Panc1 (cell line): ENCODE results near the gene ITSN2. TPM values are rescaled to one million over a fixed set of nuclear protein-coding genes. Genes with fewer than 3 reads are reported as not detected.

Experiments used
- ATAC-seq: fragments of 200-7000 bp; cut with Tn5 transposase; 2 replicates; pipeline ENCODE4 v1.9.1; 2020; ENCODE audit warnings: mild to moderate bottlenecking, moderate library complexity
- BruUV-seq: library from RNA; stranded (reverse); fragments of 400-500 nt; replicated peaks from 2 replicates; lab custom pipeline; 2021; lab: Mats Ljungman, UMichigan
- CTCF ChIA-PET: fragments of 300-600 bp; sonication (Branson Sonifier 250); formaldehyde crosslinking; loops from one replicate; lab custom pipeline; 2022; ENCODE audit warnings: antibody characterized with exemption; lab: Charles Lee
- POLR2A ChIA-PET: fragments of 300-600 bp; sonication (Branson Sonifier 250); formaldehyde crosslinking; loops from one replicate; lab custom pipeline; 2022; ENCODE audit warnings: antibody characterized with exemption; lab: Charles Lee
- DNase-seq: peaks from one replicate; pipeline ENCODE4 v3.0.0-alpha.2; 2010; ENCODE audit warnings: low read depth, low spot score
- H3K27ac ChIP-seq: 2 replicates; pipeline ENCODE4 v1.5.1; 2011; ENCODE audit warnings: mild to moderate bottlenecking, low read length, inconsistent platforms
- H3K27me3 ChIP-seq: fragments of 200-500 bp; sonication (Bioruptor generic); 2 replicates; pipeline ENCODE4 v1.6.0; 2014; ENCODE audit warnings: low read length, inconsistent platforms; ENCODE audit not compliant: control insufficient read depth, insufficient read depth
- H3K36me3 ChIP-seq: fragments of 200-500 bp; sonication (Bioruptor generic); 2 replicates; pipeline ENCODE4 v1.5.1; 2014; ENCODE audit warnings: inconsistent platforms, mild to moderate bottlenecking, low read length, moderate library complexity; ENCODE audit not compliant: control insufficient read depth, insufficient read depth
- H3K4me1 ChIP-seq: 2 replicates; pipeline ENCODE4 v1.5.1; 2011; ENCODE audit warnings: inconsistent platforms, mild to moderate bottlenecking, low read length, moderate library complexity; ENCODE audit not compliant: control insufficient read depth, insufficient read depth
- H3K4me3 ChIP-seq, 2 experiments: 2 replicates each; pipeline ENCODE4 v1.5.1; 2011 to 2012; ENCODE audit warnings: low read depth in 2 of 2, low read length in 2 of 2, mild to moderate bottlenecking in 2 of 2, inconsistent platforms in 1 of 2, moderate library complexity in 1 of 2
- H3K9me3 ChIP-seq: fragments of 200-500 bp; sonication (Bioruptor generic); 2 replicates; pipeline ENCODE4 v1.5.1; 2014; ENCODE audit warnings: low read depth, mild to moderate bottlenecking, inconsistent platforms, low read length, moderate library complexity; ENCODE audit not compliant: control insufficient read depth, insufficient read depth
- POLR2AphosphoS5 ChIP-seq: IDR thresholded peaks from 2 replicates; pipeline ENCODE4 v1.6.1; 2012; ENCODE audit warnings: mild to moderate bottlenecking, low read depth, low read length, moderate library complexity
- SIN3A ChIP-seq: IDR thresholded peaks from 2 replicates; pipeline ENCODE4 v1.6.1; 2012; ENCODE audit warnings: low read depth, mild to moderate bottlenecking, low read length, moderate library complexity, borderline replicate concordance; ENCODE audit not compliant: insufficient read depth
- TCF7L2 ChIP-seq: IDR thresholded peaks from 2 replicates; pipeline ENCODE4 v1.6.1; 2011; ENCODE audit warnings: mild to moderate bottlenecking, low read depth, low read length, inconsistent platforms
- in situ Hi-C: cut with HindIII; loops from 2 replicates; pipeline ENCODE4 v1.10.0; 2016; ENCODE audit warnings: low sequenced_read_pairs, low pct_unique_long_range_greater_than_20kb
- intact Hi-C: fragments of 100-400 bp; cut with micrococcal nuclease; formaldehyde crosslinking; loops from one replicate; pipeline ENCODE4 v1.10.0; 2022; ENCODE audit not compliant: unreplicated experiment
- total RNA-seq: library from RNA; stranded (reverse); gene quantifications from one replicate; pipeline ENCODE4 v1.2.1, GENCODE V29; 2021; ENCODE audit not compliant: unreplicated experiment
- TF ChIP-seq, protein P1 (sequence below), 2 experiments: IDR thresholded peaks; 2 replicates each; pipeline ENCODE4 v1.6.1; 2011 to 2012; ENCODE audit warnings: low read depth in 2 of 2, control low read depth in 1 of 2, low read length in 1 of 2, mild to moderate bottlenecking in 1 of 2, moderate library complexity in 1 of 2; ENCODE audit not compliant: insufficient read depth in 1 of 2
- TF ChIP-seq, protein P2 (sequence below): fragments of 450-650 bp; IDR thresholded peaks from 2 replicates; pipeline ENCODE4 v1.5.1; 2017; ENCODE audit warnings: mild to moderate bottlenecking

The ITSN2 gene
- total RNA-seq, 1 experiment from 2014 or later, result 57.7 TPM

DNA sequence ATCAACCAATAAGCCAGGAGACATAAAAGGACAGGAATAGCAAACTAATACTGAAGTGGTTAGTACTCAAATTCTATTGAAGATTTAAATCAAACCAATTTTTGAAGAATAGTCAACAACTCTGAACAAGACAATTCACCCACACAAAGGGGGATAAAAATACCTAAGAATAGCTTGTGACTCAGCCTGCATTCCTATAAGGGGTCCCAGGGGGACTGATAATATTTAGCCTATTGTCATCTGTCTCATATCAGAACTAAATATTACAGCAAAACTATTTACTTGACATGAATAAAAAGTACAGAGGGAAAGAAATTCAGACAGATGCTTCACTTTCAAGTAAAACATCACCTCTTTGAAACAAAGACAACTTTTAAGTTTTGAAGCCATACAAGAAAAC lies 7.7 kb downstream of the ITSN2 start:
- CTCF ChIA-PET, result no interaction called here
- no peaks in the 10 kb centered on the region for H3K36me3 ChIP-seq
- H3K27ac ChIP-seq, result no peak overlapping the region
- no peaks in the 10 kb centered on the region for H3K27me3 ChIP-seq
- in situ Hi-C loops, result no loop called here
- DNase-seq (no peak), ATAC-seq (no peak)
- POLR2A ChIA-PET, result no interaction called here
- no TSS peak for BruUV-seq
- no peak overlapping the region for H3K4me3 ChIP-seq
- intact Hi-C loops, result no loop called here
- H3K9me3 ChIP-seq, result no peaks in the 10 kb centered on the region
- peaks cover 3% of the 10 kb centered on the region for H3K4me1 ChIP-seq
- TF ChIP-seq POLR2AphosphoS5, result no peak
- no peak for TF ChIP-seq TCF7L2
- TF ChIP-seq, protein P1, sequence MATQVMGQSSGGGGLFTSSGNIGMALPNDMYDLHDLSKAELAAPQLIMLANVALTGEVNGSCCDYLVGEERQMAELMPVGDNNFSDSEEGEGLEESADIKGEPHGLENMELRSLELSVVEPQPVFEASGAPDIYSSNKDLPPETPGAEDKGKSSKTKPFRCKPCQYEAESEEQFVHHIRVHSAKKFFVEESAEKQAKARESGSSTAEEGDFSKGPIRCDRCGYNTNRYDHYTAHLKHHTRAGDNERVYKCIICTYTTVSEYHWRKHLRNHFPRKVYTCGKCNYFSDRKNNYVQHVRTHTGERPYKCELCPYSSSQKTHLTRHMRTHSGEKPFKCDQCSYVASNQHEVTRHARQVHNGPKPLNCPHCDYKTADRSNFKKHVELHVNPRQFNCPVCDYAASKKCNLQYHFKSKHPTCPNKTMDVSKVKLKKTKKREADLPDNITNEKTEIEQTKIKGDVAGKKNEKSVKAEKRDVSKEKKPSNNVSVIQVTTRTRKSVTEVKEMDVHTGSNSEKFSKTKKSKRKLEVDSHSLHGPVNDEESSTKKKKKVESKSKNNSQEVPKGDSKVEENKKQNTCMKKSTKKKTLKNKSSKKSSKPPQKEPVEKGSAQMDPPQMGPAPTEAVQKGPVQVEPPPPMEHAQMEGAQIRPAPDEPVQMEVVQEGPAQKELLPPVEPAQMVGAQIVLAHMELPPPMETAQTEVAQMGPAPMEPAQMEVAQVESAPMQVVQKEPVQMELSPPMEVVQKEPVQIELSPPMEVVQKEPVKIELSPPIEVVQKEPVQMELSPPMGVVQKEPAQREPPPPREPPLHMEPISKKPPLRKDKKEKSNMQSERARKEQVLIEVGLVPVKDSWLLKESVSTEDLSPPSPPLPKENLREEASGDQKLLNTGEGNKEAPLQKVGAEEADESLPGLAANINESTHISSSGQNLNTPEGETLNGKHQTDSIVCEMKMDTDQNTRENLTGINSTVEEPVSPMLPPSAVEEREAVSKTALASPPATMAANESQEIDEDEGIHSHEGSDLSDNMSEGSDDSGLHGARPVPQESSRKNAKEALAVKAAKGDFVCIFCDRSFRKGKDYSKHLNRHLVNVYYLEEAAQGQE (IDR thresholded peaks at IDR 0.05; ENCODE audit: insufficient read depth in 1 of 2, low read depth in 2 of 2, low read length in 1 of 2), result no peak
- TF ChIP-seq, protein P2, sequence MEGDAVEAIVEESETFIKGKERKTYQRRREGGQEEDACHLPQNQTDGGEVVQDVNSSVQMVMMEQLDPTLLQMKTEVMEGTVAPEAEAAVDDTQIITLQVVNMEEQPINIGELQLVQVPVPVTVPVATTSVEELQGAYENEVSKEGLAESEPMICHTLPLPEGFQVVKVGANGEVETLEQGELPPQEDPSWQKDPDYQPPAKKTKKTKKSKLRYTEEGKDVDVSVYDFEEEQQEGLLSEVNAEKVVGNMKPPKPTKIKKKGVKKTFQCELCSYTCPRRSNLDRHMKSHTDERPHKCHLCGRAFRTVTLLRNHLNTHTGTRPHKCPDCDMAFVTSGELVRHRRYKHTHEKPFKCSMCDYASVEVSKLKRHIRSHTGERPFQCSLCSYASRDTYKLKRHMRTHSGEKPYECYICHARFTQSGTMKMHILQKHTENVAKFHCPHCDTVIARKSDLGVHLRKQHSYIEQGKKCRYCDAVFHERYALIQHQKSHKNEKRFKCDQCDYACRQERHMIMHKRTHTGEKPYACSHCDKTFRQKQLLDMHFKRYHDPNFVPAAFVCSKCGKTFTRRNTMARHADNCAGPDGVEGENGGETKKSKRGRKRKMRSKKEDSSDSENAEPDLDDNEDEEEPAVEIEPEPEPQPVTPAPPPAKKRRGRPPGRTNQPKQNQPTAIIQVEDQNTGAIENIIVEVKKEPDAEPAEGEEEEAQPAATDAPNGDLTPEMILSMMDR, result no peak
- TF ChIP-seq SIN3A, result no peak

GRCh38 chr2:24351981-24352380 lies 8.4 kb downstream of the ITSN2 start:
- Histone ChIP-seq H3K36me3 (no peaks in the 10 kb centered on the region), H3K4me3 (no peak overlapping the region), H3K9me3 (no peaks in the 10 kb centered on the region), H3K27me3 (no peaks in the 10 kb centered on the region), H3K4me1 (peaks cover 3% of the 10 kb centered on the region), H3K27ac (no peak overlapping the region)
- DNase-seq (no peak), ATAC-seq (no peak)
- ChIA-PET CTCF (no interaction called here), POLR2A (no interaction called here)
- in situ Hi-C loops (no loop called here), intact Hi-C loops (no loop called here)
- no TSS peak for BruUV-seq
- no peak for TF ChIP-seq TCF7L2

DNA sequence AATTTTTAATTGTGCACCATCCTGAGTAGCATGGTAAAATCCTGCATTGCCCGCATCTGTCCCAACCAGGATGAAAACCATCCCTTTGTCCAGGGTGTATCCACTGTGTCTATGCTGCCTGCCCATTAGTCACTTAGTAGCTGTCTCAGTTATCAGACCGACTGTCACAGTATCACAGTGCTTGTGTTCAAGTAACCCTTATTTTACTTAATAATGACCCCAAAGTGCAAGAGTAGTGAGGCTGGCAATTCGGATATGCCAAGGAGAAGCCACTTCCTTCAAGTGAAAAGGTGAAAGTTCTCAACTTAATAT lies 8.8 kb downstream of the ITSN2 start:
- BruUV-seq, result no TSS peak
- ATAC-seq (no peak), DNase-seq (no peak)
- H3K27me3 ChIP-seq, result no peaks in the 10 kb centered on the region
- intact Hi-C loops (no loop called here), in situ Hi-C loops (no loop called here)
- no peak overlapping the region for H3K4me3 ChIP-seq
- H3K27ac ChIP-seq, result no peak overlapping the region
- no peaks in the 10 kb centered on the region for H3K36me3 ChIP-seq
- peaks cover 3% of the 10 kb centered on the region for H3K4me1 ChIP-seq
- ChIA-PET CTCF (interaction anchor here (0.6 kb wide), 1 partner anchor 66 kb away, joined by 3 read pairs; no protein-coding TSS in a partner anchor), POLR2A (no interaction called here)
- TF ChIP-seq, protein P1 (IDR thresholded peaks at IDR 0.05; ENCODE audit: insufficient read depth in 1 of 2, low read depth in 2 of 2, low read length in 1 of 2), result no peak
- no peak for TF ChIP-seq POLR2AphosphoS5
- TF ChIP-seq TCF7L2, result no peak
- no peak for TF ChIP-seq SIN3A
- TF ChIP-seq, protein P2, result no peak
- no peaks in the 10 kb centered on the region for H3K9me3 ChIP-seq
